Stimulated activated CD8-positive, alpha-beta memory T cell treated with anti-CD3 and anti-CD28 coated beads, Interleukin-12 subunit alpha, Interleukin-12 subunit beta, amount 100 ng/mL, for 24 hours (primary cell): ENCODE results near the gene CDKN3.
A peak's percentile ranks its signal among the peaks of the same experiment; 100 is the strongest.
"Not testable (repeated sequence)": the region's sequence is repeated elsewhere in the genome, so short reads cannot be mapped to it uniquely, and the experiment has no call there.

Experiments
- DNase-seq: peaks from one replicate; pipeline ENCODE4 v3.0.0-alpha.2; 2020; ENCODE audit errors: extremely low read depth

Gene CDKN3

DNA sequence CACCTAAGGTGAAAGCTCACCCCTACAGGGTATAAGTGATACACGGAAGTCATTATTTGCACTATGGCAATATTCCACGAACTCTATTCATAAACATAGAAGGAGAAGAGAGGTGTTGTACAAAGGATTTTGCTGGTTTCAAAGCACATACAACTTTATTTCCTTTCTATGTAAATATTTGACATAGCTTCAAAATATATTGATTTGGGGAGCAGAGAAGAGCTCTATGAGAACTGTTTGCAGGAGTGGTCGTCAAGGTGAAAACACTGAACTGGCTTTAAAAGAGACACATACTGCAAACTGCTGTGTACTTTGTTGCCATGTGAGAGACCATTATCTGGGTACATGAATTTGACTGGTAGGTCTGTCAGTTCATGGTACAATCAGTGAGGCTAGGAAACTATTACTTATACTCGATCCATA is 27.7 kb downstream of the CDKN3 start:
- no peak for DNase-seq

DNA sequence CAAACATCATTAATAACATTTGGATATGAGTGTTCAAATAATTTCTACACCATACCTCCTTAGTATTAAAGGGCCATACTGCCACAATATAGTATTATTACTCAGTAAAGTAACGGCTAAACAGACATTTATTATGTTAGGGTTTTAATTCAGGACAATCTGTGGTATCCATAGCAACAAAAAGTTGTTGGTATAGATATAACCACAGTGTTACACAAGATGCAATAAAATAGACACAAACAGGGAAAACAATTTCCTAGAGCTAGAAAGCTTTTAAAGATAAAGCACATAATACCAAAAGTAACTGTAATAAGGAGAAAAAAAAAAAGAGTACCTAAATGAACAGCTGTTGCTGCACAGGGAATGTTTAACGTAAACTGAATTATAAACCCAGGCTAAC is 28.3 kb downstream of the CDKN3 start:
- no peak for DNase-seq

DNA sequence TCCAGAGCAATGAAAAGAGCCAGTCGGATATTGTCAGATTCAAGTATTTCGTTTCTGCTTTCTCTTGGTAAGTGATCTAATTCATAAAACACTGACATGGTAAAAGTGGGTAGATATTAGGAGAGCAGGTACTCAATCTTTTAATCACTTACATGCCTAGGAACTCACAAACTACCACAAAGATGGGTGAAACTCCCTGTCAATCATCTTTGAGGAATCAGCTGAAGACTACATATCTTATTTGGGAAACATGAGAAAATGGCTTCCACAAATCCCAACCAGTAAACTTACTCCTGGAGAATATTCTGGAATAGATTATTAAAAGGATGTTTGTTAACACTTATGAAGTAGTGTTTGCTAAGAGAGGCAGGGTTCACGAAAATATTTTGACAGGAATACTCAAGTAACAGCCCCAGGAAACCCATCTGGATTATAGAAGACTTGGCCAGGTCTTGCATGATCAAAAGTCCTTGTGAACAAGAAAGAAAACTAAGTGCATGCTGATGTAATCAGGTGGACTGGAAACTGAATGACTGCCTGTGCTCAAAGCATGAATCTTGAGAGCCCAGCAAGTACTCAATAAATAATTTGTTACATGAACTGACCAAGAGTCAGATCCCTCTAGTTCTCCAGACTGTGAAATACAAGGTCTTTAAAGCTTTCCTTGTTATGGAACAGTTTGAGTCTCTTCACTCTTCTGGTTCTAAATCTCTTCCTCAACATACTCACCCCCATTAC is 28.9 kb downstream of the CDKN3 start:
- no peak for DNase-seq

DNA sequence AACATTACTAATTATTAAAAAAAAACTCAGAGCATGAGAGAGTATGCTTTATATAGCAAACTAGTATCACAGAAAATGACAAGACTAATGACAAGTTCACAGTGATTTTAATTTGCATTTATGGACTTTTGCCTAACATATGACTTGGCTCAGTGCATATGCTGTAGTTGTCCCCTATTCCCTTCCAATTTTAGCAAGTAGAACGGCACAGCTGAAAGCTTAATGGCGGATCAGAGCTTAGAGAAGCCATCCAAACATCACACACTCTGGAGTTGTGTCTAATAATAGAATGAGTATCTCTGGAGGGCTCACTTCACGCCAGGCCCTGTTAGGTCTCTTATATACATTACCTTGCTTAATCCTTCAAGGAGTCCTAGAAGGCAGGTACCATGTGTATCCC is 31.1 kb downstream of the CDKN3 start:
- no peak for DNase-seq

DNA sequence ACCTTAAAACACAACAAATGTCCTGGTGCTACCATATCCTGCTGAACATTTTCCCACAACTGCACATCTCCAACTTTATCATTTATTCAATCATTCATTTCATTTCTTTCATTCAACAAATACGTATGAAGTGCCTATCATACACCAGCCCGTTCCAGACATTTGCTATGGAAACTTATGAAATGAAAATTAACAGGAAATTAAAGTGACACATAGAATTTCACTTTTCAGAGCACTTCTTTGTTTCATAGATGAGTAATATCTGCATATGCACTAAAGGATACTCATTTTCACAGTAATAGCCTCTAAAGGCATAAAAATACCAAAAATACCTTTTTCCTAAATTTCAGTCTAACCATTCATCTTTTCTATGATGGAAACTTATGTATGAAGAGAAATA is 31.7 kb downstream of the CDKN3 start:
- DNase-seq: no peak

DNA sequence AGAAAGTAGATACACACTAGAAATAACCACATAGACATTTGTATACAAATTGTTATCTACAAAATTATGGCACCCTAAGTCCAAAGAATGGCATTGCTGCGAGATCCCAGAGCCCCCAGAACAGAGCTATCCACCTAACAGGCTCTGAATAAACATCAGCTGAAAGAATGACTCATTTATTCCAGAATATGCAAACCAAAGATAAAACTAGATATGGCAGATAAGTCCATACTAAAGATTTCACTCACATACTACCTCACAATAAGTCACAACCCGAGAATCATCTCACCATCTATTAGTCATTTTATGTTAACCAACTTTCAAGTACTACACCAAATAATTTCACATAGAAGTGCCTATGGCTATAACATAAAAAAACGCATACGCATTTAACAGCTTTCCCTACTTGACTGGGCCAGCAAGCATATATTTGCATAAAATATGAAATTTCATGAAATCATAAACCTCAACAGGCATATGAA is 38.7 kb downstream of the CDKN3 start:
- no peak for DNase-seq

DNA sequence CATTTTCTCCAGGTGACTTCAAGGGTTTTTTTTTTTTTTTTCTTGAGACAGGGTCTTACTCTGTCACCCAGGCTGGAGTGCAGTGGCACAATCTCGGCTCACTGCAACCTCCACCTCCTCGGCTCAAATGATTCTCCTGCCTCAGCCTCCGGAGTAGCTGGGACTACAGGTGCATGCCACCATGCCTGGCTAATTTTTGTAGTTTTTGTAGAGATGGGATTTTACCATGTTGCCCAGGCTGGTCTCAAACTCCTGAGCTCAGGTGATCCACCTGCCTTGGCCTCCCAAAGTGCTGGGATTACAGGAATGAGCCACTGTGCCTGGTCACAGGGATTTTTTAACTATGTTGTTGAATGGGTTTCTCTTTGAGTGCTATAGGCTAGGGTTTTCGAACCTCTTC is 41.1 kb downstream of the CDKN3 start:
- not testable (repeated sequence) for DNase-seq

DNA sequence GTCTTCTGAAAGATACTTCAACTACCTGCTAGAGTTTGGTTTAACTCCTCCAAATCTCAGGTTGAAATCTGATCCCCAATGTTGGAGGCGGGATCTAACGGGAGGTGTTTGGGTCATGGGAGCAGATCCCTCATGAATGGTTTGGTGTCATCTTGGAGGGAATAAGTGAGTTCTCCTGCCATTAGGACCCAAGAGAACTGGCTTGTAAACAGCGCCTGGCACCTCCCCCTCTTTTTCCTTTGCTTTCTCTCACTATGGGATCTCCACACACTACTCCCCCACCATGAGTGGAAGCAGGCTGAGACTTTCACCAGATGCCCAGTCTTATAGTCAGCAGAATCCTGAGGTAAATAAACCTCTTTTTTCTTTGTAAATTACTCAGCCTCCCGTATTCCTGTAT is 41.9 kb downstream of the CDKN3 start:
- no peak for DNase-seq

DNA sequence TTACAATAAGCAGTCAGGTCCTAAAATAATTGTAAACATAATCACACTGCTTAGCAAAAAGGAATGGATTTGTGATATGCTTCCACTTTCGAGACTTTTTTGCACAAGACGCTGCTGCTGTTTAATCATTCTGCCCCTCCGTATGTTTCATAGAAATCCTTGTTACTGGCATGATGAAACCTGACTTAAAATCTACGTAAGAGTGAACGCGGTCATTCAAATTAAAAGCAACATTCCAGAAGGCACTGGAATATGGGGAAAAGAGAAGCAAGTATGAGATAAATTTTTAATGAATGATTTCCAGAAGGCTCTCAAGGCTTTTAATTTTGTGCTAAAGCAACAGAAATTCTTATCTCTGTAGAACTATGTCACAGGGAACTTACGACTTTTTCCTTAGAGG is 43.2 kb downstream of the CDKN3 start:
- no peak for DNase-seq

DNA sequence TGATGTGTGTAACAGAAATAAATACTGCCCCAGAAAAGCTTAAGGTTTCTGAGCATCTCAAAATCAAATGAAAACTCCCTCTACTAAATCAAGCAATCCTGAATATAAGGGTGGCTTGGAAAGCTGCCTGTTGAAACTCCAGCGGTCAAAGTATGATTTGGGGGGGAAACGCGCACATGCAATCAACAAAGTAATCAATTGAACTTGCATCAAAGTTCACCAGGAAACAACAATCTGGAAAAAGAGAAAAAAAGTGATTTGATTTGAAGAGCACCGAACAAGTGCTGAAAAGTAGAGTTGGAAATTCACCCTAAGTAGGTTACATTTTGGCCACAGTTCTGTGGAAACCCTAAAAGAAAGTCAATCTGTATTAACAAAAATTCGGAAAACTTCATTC is 43.7 kb downstream of the CDKN3 start:
- no peak for DNase-seq

DNA sequence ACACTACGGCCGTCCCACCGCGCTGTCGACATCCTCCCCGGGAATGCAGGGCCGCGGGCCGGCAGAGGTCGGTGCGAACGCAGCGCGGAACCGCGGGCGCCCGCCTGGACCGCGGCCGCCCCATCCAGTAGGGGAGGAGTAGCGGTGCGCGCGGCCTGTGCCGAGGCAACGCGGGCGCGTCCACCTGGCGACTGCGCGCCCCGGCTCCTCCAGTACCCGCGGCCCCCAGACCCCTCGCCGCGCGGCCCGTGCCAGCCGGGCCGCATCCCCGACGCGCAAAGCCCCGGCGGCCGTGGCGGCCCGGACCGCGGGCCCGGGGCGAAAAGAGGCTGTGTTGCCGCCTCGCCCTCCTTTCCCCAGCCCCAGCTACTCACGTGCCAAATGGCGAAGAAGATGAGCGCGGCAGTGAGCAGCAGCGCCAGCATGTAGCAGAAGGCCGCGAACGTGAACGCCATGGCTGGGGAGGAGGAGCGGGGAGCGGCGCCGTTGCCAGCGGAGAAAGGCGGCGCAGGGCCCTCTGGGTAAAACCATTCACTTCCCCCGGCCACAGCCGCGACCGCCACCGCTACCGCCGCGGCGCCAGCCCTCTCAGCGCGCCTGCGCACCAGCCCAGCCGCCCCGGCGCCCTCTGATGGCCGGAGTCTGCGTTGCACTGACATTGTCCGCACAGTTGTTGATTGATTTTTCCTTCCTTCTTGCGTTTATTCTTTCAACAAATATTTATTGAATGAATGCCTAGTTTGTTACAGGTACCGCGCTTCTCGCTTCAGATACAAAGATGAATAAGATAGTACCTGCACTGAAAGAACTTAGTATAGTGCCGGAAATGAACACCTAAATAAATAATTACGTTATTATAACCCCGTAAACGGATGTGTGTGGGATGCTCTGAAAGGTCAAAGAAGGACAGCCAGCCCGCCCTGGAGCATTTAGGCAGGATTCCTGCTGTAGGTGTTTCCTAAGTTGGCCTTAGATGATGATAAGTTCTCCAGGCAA is 44.4 kb downstream of the CDKN3 start, which contains the start of gene CNIH1:
TSS of gene CNIH1 (minus strand) at position 502 of the 996 bp plus-strand sequence. CDS start at position 455, 47 bp downstream.
- peak; percentile 81 for DNase-seq

DNA sequence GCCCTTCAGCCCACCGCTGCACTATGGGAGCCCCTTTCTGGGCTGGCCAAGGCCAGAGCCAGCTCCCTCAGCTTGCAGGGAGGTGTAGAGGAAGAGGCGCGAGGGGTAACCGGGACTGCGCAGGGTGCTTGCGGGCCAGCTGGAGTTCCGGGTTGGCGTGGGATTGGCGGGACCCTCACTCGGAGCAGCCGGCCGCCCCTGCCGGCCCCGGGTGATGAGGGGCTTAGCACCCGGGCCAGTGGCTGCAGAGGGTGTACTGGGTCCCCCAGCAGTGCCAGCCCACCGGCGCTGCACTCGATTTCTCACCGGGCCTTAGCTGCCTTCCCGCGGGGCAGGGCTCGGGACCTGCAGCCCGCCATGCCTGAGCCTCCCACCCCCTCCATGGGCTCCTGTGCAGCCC is 46.2 kb downstream of the CDKN3 start:
- not testable (repeated sequence) for DNase-seq

DNA sequence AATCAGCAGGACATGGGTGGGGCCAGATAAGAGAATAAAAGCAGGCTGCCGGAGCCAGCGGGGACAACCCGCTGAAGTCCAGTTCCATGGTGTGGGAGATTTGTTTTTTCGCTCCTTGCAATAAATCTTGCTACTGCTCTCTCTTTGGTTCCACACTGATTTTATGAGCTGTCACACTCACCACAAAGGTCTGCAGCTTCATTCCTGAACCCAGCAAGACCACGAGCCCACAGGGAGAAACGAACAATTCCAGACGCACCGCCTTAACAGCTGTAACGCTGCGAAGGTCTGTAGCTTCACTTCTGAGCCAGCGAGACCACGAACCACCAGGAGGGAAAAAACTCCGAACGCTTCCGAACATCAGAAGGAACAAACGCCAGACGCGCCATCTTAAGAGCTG is 47.2 kb downstream of the CDKN3 start:
- DNase-seq: no peak

DNA sequence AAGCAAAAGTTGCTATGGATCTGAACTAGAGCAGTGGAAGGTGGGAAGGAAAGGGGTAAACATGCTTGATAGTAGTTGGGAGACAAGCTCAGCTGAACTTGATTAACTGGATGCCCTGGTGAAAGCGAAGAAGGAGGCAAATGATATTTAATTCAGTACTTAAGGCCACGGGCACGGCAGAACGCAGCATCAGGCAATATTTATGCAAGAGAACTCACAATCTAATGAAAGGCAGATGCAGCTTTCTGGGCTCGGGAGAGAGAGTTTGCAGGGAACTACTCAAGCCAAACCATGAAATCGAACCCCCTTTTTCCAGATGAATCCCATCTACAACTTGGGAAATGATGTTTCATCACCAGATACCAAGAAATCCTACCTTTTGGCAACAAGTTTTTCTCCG is 47.9 kb downstream of the CDKN3 start:
- no peak for DNase-seq

DNA sequence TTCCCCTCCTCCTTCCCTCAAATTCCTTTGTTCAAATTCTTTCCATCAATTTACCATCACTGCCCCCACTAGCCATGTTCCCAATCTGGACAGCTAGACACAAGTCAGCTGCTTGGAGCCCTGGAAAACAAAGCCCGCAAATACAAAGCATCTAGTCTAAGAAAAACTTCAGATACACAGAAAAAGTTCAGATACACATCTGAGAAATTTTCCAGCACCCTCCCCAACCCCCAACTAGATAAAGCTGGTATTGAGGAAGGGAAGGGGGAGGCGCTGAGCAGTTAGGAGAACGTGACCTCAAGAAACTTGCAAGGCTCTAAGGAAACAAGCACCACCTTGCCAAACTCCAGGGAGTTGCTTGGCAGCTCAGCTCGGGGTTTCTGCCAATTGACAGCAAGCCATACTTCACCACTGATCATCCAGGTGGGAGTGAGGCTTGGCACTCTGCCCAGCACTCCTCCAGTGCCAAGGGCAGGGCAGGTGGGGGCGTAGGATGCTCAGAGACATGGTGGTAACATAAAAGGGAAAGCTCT is 49.4 kb downstream of the CDKN3 start:
- no peak for DNase-seq

DNA sequence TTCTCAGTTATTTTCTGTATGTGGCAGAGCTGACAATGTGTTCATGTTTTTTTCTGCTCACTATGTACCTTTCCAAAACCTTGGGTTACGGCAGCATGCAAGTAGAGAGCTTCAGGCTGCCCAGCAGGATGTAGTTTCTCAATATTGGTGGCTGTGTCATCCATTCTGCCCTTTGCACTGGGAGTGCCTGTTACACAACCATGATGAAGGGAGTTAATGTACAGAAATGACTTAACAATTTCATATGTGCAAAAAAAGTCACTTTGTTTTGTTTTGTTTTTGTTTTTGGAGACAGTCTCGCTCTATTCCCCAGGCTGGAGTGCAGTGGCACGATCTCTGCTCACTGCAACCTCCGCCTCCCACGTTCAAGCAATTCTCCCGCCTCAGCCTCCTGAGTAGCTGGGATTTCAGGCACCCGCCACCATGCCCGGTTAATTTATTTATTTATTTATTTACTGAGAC is 50.5 kb downstream of the CDKN3 start:
- DNase-seq: no peak

DNA sequence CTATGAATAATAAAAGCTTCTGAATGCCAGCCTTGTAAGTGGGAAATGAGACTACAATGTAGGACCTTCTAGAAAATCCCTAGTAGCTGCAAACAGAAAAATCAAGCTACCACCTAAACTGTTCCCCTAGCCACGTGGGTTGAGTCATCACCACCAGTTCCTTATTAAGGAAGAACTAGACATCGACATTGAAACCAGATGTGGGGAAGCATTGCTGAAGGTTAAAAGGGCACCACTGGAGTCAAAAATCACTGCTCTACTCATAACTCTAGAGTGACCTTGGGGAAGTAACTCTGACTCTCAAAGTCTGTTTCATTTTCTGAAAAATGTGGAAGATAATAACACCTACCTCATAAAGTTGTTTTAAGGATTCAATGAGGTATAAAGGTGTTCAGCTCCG is 53.7 kb downstream of the CDKN3 start:
- no peak for DNase-seq

DNA sequence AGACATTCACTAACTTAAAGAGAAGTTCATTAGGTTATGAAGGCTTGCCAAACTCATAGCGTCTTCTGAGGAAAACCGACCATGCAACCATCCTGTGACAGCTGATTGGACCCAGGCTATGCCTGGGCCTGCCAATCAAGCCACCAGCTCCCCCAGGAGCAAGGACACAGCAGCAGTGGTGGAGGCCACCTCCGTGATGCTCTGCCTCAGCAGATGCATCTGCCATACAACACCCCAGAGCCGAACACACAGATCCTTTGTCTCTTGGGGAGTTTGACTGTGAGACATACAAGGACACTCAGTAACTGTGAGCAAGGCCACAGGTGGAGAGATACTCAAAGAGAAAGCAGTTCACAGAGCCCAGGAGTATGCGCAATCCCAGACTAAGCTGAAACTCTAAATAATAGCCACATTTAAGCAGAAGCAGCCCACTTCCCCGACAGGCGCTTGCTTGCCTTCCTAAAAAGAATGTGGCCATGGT is 54.4 kb downstream of the CDKN3 start:
- no peak for DNase-seq

DNA sequence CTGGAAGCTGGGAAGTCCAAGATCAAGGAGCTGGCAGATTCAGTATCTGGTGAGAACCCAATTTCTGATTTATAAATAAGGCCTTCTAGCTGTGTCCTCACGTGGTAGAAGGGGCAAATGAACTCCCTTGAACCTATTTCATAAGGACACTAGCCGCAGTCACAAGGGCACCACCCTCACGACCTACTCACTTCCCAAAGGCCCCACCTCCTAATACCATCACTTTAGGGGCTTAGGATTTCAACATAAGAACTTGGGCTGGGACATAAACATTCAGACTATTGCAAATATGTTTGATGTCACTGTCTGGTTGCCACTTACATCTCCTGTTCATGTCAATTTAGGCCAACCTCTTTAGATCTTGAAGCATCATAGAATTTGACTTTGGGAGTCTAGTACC is 55.2 kb downstream of the CDKN3 start:
- DNase-seq: no peak

DNA sequence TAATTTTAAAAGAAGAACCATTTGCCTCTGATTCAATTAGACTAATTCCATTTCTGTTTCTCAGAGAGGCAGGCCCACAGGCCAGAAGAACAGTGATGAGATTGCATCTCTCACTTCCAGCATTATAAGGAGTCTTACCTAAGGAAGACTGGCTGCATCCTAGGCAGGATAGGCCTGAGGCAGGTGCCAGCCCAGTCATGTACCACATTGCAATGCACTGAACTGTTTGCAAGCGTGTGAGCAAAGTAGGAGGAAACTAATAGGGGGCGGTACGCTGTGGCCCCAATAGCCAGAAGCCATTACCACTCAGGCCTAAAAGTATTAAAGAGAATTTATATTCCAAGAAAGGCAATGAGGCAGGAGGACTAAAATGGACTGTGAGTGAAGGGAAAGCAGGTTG is 56.4 kb downstream of the CDKN3 start:
- DNase-seq: no peak

DNA sequence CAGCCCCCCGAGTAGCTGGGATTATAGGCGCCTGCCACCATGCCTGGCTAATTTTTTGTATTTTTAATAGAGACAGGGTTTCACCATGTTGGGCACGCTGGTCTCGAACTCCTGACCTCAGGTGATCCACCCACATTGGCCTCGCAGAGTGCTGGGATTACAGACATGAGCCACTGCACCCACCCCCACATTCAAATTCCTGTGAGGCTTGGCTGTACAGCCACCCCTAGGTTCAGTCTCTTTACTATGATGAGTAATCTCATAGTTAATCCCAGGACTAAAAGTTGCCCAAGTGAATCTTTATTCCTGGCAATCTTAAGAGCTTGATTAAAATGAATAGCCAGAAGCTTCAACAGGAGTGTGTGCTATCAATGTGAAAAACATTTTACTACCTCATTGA is 57.2 kb downstream of the CDKN3 start:
- not testable (repeated sequence) for DNase-seq

DNA sequence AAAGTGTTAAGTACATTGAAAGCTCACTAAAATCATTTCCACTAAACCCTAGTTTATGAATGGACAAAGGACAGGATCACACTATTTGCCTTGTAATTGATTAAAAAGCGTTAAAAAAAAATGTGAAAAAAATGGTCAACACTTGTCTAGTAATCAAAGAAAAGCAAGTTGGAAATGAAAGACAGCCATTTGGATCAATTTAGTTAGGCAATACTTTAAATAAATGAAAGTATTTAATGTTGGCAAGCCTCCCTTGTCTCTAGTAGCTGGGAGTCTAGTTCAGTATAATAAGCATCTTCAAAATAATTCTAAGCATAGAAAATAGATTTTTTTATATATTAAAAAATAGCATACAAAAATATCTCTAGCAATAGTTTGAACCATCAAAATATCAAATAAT is 58.6 kb downstream of the CDKN3 start:
- DNase-seq: no peak
